ENCODE results near the gene RBM38.

DNA sequence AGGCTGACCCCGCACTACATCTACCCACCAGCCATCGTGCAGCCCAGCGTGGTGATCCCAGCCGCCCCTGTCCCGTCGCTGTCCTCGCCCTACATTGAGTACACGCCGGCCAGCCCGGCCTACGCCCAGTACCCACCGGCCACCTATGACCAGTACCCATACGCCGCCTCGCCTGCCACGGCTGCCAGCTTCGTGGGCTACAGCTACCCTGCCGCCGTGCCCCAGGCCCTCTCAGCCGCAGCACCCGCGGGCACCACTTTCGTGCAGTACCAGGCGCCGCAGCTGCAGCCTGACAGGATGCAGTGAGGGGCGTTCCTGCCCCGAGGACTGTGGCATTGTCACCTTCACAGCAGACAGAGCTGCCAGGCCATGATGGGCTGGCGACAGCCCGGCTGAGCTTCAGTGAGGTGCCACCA lies 16.4 kb downstream of the RBM38 start:
- TF ChIP-seq, protein P1, sequence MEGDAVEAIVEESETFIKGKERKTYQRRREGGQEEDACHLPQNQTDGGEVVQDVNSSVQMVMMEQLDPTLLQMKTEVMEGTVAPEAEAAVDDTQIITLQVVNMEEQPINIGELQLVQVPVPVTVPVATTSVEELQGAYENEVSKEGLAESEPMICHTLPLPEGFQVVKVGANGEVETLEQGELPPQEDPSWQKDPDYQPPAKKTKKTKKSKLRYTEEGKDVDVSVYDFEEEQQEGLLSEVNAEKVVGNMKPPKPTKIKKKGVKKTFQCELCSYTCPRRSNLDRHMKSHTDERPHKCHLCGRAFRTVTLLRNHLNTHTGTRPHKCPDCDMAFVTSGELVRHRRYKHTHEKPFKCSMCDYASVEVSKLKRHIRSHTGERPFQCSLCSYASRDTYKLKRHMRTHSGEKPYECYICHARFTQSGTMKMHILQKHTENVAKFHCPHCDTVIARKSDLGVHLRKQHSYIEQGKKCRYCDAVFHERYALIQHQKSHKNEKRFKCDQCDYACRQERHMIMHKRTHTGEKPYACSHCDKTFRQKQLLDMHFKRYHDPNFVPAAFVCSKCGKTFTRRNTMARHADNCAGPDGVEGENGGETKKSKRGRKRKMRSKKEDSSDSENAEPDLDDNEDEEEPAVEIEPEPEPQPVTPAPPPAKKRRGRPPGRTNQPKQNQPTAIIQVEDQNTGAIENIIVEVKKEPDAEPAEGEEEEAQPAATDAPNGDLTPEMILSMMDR (IDR thresholded peaks at IDR 0.05), result no peak
- TF ChIP-seq POLR2A (IDR thresholded peaks at IDR 0.05), result no peak

All from esophagus squamous epithelium (tissue), 4 donors.